K562 (cell line): Measurements from ENCODE around the gene NDUFAF4. TPM values are rescaled to one million over a fixed set of nuclear protein-coding genes. Genes with fewer than 3 reads are reported as not detected.

Experiments
- AFF1 ChIP-seq, 2 experiments: fragments of 450-650 bp; IDR thresholded peaks; 2 replicates each; pipeline ENCODE4 v1.6.1; 2018; ENCODE audit warnings: mild to moderate bottlenecking in 2 of 2, low read depth in 1 of 2; ENCODE audit not compliant: partially characterized antibody in 2 of 2
- BACH1 ChIP-seq: fragments of 200-800 bp; sonication (Bioruptor generic); IDR thresholded peaks from 2 replicates; pipeline ENCODE4 v1.6.1; 2016; ENCODE audit warnings: missing genetic modification characterization, missing compliant biosample characterization
- CREB5 ChIP-seq: fragments of 250-450 bp; sonication (Bioruptor Pico); IDR thresholded peaks from 2 replicates; pipeline ENCODE4 v1.5.0; 2020; ENCODE audit warnings: mild to moderate bottlenecking
- GTF2A2 ChIP-seq: IDR thresholded peaks from 2 replicates; pipeline ENCODE4 v1.6.1; 2016; ENCODE audit warnings: mild to moderate bottlenecking, missing genetic modification characterization, missing compliant biosample characterization
- KAT2B ChIP-seq: IDR thresholded peaks from one replicate; pipeline ENCODE4 v1.6.1; 2012; ENCODE audit warnings: low read depth, mild to moderate bottlenecking, control low read depth, inconsistent platforms, low read length, moderate library complexity
- MAFG ChIP-seq: fragments of 450-650 bp; conservative IDR thresholded peaks from 2 replicates; pipeline ENCODE4 v1.6.1; 2016; ENCODE audit warnings: missing genetic modification characterization, missing compliant biosample characterization
- MAX ChIP-seq: sonication (generic); formaldehyde crosslinking; IDR thresholded peaks from 2 replicates; pipeline ENCODE4 v1.9.0; 2022; ENCODE audit warnings: mild to moderate bottlenecking, missing genetic modification reagents
- MBD1 ChIP-seq: fragments of 250-450 bp; sonication (Bioruptor Pico); IDR thresholded peaks from 2 replicates; pipeline ENCODE4 v1.8.0; 2022; ENCODE audit warnings: inconsistent platforms
- NFXL1 ChIP-seq: fragments of 450-650 bp; formaldehyde crosslinking; IDR thresholded peaks from 2 replicates; pipeline ENCODE4 v1.4.0; 2021; ENCODE audit warnings: mild to moderate bottlenecking
- NR0B1 ChIP-seq: fragments of 450-650 bp; IDR thresholded peaks from one replicate; pipeline ENCODE4 v1.6.1; 2018; ENCODE audit warnings: mild to moderate bottlenecking, moderate library complexity; ENCODE audit not compliant: partially characterized antibody
- OTX1 ChIP-seq: fragments of 450-650 bp; formaldehyde crosslinking; IDR thresholded peaks from 2 replicates; pipeline ENCODE4 v1.4.0; 2022; ENCODE audit warnings: mild to moderate bottlenecking
- SMARCA5 ChIP-seq: fragments of 450-650 bp; IDR thresholded peaks from 2 replicates; pipeline ENCODE4 v1.6.1; 2016
- TBP ChIP-seq: optimal IDR thresholded peaks from 2 replicates; pipeline ENCODE3; 2011; ENCODE audit warnings: low read depth, low read length, improper control_type of control experiment
- TRIM24 ChIP-seq, 2 experiments: fragments of 450-650 bp; IDR thresholded peaks; 2 replicates each; pipeline ENCODE4 v1.6.1; 2016
- ZBED1 ChIP-seq: IDR thresholded peaks from 2 replicates; pipeline ENCODE4 v1.6.1; 2014
- ZBTB5 ChIP-seq: fragments of 450-650 bp; IDR thresholded peaks from 2 replicates; pipeline ENCODE4 v1.6.1; 2017; ENCODE audit warnings: antibody characterized with exemption
- ZNF175 ChIP-seq: fragments of 200-800 bp; sonication (Bioruptor generic); IDR thresholded peaks from 2 replicates; pipeline ENCODE4 v1.6.1; 2016; ENCODE audit warnings: low read depth, mild to moderate bottlenecking, missing genetic modification characterization, missing compliant biosample characterization
- ZNF253 ChIP-seq: fragments of 250-450 bp; sonication (Bioruptor Pico); conservative IDR thresholded peaks from 2 replicates; pipeline ENCODE4 v1.6.1; 2021; ENCODE audit warnings: mild to moderate bottlenecking
- ZNF444 ChIP-seq: fragments of 250-450 bp; sonication (Bioruptor Pico); IDR thresholded peaks from 2 replicates; pipeline ENCODE4 v1.4.0; 2020; ENCODE audit warnings: mild to moderate bottlenecking, moderate library complexity
- polyA plus RNA-seq, 8 experiments: library from polyadenylated mRNA; depleted of rRNA in 4 of 8; stranded (reverse) in 5 of 8; unstranded in 3 of 8; fragments of >200 nt; fragmentation: Nextera tagmentation in 2 of 8; fragmentation: Illumina TruSeq in 1 of 8; extraction: Ambion mirVana in 2 of 8; extraction: Trizol in 1 of 8; gene quantifications; 2 replicates each; pipeline versions ENCODE4 v1.2.1 to v1.2.3, GENCODE V29; 2011 to 2014; ENCODE audit warnings: inconsistent platforms in 1 of 8, missing spikeins in 1 of 8
- total RNA-seq, 7 experiments: library from RNA; depleted of rRNA in 6 of 7; stranded (reverse); fragments of >200 nt in 6 of 7; fragmentation: Illumina TruSeq in 2 of 7; extraction: Trizol in 2 of 7; gene quantifications; 2 replicates each; pipeline versions ENCODE4 v1.2.1 to v1.2.3, GENCODE V29; 2011 to 2021; ENCODE audit warnings: low replicate concordance in 1 of 7

NDUFAF4 gene
- total and polyA plus RNA-seq, 9 of the 15 experiments (the other 6 are each of a cell fraction or from before 2014, with no cell fraction given) = 45.0 to 418 (median 136) TPM

GRCh38 chr6:96926425-96926824 is 28.7 kb upstream of the NDUFAF4 start (continued):
- TF ChIP-seq MAX (CRISPR knock-in tag) (peak; percentile 69), ZNF175 (peak; percentile 48; the same call in 1 of the 2 replicates), ZBTB5 (no peak), KAT2B (no peak), ZNF253 (CRISPR knock-in tag) (no peak), ZNF444 (CRISPR knock-in tag) (no peak), NFXL1 (no peak), CREB5 (CRISPR knock-in tag) (no peak), MBD1 (CRISPR knock-in tag) (no peak), AFF1 (IDR thresholded peaks at IDR 0.05; ENCODE audit: low read depth in 1 of 2, partially characterized antibody in 2 of 2) (no peak), OTX1 (CRISPR knock-in tag) (no peak), SMARCA5 (no peak), NR0B1 (no peak), TRIM24 (IDR thresholded peaks at IDR 0.05) (peak in 1 of 2 experiments; percentile 69; a peak in 2 of 4 replicates), BACH1 (no peak), ZBED1 (no peak), GTF2A2 (no peak), TBP (no peak), MAFG (tag) (0 out of 2 replicates have a peak, but pooled peaks have one; percentile 9)
